A673 (cell line): ENCODE results near the gene CCDC83.
A peak's percentile ranks its signal among the peaks of the same experiment; 100 is the strongest.

Source experiments
- EZH2 ChIP-seq: fragments of 200-600 bp; sonication (generic); IDR thresholded peaks from 2 replicates; pipeline ENCODE4 v1.6.1; 2017; ENCODE audit warnings: borderline replicate concordance, low read depth, mild to moderate bottlenecking, mixed read lengths, antibody characterized with exemption, low read length; ENCODE audit not compliant: poor library complexity, severe bottlenecking
- TF ChIP-seq, protein P1 (sequence below): fragments of 300-800, 200-600 bp; sonication (generic); conservative IDR thresholded peaks from 2 replicates; pipeline ENCODE4 v1.5.1; 2017; ENCODE audit warnings: low read depth, mild to moderate bottlenecking, antibody characterized with exemption, low read length, moderate library complexity, mixed read lengths

DNA sequence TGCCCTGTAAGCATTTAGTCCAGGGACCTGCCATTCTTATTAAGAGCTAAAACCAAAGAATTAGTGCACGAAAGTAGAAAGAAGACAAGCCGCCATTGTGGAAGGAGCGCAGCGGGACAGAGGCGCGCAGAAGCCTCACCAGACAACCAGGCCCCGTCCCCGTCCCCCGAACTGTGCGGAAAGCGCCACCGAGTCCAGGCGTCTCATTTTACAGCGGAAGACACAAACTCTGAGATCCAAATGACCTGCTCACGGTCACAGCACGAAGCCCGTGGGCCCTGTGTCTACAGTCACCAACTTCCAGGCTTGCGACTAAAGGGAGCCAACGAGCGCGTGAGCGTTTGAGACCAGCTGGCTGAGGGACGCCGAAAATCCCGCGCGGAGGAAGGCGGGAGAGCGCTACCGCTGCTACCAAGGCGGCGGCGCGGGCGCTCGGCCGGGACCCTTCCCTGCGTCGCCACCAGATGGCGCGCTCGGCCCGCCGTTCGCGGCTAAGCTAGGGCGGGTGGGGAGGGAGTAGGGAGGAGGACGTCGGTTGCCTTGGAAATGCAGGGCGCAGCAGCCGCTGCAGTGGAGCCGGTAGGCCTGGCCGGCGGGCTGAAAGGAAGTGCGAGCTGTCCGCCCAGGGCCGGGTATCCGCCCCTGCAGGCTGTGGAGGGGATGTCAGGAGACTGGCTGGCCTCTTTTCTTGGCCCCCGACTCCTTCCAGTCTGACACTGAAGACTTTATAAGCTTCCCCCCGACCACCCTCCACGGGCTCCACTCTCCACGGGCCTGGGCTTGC, 434 bp upstream of the CCDC83 start:
- TF ChIP-seq, protein P1, sequence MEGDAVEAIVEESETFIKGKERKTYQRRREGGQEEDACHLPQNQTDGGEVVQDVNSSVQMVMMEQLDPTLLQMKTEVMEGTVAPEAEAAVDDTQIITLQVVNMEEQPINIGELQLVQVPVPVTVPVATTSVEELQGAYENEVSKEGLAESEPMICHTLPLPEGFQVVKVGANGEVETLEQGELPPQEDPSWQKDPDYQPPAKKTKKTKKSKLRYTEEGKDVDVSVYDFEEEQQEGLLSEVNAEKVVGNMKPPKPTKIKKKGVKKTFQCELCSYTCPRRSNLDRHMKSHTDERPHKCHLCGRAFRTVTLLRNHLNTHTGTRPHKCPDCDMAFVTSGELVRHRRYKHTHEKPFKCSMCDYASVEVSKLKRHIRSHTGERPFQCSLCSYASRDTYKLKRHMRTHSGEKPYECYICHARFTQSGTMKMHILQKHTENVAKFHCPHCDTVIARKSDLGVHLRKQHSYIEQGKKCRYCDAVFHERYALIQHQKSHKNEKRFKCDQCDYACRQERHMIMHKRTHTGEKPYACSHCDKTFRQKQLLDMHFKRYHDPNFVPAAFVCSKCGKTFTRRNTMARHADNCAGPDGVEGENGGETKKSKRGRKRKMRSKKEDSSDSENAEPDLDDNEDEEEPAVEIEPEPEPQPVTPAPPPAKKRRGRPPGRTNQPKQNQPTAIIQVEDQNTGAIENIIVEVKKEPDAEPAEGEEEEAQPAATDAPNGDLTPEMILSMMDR: peak; percentile 94
- no peak for TF ChIP-seq EZH2
